NCI-H510A treated with DMSO at 0.1 percent for 48 hours (cell line): ENCODE measurements around the gene KCNQ1.

Experiments used
- DNase-seq: peaks from one replicate; lab custom pipeline; 2025; lab: John Stamatoyannopoulos, UW

Gene KCNQ1

DNA sequence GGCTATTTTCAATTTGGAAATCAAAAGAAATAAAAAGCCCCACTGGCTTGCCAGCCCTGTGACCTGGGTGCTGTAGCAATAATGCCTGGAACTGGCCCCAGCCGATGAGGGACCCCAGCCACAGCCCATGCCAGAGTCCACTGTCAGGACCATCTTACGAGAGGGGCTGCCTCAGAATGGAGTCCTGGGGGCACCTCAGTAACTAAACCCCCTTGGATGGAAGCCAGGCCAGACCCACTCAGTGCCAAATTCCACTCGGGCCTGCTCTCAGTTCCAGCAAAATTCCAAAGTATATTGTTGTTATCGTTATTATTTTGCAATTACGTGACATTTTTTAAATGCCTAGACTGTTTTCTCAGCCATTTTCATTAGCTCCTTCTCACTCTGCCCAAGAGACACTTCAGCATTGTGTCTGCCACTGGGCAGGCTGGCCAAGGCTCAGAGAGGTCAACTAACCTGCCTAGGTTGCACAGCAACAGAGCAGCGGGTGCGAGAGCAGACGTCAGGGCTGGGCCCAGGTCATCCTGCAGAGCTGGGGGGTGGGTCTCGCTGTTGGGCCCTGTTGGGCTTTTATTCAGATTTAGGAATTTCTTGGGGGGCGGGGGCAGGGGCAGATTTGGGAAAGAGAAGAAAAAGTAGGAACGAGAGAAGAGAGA is 421.2 kb downstream of the KCNQ1 start:
- no peak for DNase-seq

DNA sequence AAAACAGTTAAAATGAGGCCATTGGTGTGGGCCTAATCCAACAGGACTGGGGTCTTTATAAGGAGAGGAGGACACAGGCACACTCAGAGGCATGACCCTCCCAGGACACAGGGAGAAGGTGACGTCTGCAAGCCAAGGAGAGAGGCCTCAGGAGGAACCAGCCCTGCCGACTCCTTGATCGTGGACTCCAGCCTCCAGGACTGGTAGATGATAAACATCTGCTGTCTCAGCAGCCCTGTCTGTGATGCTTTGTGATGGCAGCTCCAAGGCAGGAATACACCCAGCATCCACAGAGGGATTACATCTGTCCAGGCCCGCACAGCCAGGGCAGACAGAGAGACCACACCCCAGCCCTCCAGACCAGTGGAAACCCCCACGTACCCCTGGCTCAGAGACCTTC is 422.3 kb downstream of the KCNQ1 start:
- DNase-seq, result no peak

DNA sequence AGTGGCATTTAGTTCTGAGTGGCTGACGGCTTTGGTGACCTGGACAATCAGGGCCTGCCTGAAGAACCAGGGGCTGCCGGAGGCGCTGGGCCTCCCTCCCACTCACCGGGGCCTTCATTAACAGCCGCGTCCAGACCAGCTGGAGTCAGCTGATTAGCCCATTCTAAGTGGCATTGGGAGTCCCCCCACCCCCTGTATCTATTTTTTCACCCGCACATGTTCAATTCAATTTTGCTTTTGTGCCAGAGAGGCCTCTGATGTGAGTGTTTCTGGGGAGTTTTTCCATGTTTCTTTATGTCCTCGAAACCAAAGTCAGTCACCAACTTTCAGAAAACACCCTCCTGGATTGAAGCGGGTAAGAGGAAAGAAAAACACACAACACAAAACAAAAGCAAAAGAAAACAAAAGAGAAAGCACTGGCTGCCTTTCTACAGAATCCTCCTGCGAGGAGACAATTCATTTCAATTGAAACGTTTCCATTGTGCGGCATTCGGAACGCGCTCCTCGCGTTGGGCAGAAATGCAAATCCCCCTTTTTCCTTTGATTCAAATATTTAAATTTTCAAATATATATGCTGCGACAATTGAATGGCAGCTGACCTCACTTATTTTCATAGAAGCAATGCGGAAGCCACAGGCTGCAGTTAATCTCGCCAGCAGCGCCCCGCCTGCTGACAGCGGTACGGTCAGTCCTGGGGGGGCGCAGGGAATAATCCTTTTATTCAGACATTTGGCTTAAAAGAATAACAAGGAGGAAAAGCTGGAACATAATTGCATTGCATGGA is 423.1 kb downstream of the KCNQ1 start:
- DNase-seq, result no peak

DNA sequence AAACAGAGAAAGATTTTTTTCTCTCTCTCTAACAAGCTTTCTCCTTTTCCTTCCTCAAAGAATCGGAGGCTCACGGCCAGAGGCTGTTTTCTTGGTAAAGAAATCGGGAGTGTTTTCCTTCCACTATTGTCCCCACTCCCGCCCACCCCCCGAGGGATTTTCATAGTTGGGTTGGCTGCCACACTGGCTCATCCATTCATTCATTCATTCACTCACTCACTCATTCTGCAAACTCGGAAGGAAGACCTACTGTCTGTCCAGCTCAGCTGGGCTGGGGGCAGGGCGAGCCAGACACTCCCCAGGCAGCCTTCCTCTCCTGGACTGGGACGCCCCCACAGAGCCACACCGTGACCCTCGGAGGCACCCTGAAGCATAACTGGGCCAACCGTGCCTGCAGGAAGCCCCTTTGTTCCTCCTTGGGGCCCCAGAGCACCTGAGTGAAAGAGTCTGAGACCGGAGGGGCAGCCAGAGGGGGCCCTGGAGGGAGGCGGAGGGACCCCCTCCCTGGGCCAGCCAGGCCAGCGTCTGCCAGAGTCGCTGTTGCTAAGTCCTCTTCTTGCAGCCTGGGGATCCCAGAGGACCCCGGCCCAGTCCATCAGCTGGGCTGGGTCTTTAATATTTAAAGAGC is 423.8 kb downstream of the KCNQ1 start:
- no peak for DNase-seq

DNA sequence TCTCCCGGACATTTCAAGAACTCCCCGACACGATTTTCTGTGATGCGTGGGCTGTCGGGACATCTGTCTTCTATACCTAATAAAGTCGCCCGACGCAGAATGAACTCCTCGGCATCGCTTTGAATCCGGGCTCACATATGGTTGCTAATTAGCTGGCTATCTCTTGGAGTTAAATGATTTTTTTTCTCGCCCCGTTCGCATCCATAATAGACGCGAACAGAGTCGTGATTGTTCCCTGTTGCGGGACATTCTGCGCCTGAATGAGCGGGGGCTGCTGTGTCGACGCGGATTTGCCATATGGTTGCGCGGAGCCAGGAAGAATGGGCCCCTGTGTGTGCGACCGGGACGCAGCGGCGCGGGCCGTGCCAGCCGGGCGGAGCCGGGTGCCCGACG is 424.3 kb downstream of the KCNQ1 start:
- no peak for DNase-seq

DNA sequence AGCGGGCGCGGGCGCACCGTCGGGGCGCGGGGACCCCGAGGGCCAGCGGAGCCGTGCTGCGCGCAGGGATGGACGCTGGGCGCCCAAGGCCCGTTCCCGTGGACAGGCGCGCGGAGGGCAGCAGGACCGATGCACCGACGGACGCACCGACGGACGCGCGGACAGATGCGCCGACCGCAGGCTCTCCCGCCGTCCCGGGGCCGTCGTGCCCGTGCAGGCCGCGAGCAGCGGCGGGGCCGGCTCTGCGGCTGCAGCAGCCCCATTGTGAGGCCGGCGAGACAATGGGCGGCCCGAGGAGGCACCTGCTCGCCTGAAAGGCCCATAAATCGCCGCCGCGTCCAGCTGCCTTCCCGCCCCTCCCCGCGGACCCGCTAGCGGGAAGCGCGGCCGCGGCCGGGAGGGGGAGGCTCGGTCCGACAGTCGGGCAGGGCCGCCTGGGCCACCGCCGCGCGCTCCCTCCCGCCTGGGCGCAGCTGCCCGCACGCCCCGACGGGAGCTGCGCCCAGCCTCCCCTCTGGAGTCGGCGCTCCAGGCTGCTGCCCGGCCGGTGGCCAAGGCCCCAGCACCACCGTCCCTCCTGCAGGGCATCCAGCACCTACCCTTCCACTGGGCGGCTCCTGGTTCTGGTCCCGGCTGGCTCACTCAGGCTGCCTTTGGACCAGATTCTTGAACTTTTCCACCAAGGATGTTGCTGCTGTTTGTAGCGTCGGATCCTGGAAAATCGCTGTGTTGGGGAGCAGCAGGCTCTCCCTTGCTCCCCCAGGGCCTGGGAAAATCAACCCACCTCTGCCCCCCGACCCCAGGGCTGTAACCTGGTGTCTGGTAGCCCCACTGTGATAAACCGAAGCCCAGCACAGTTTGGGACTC is 425.0 kb downstream of the KCNQ1 start:
- DNase-seq, result no peak

DNA sequence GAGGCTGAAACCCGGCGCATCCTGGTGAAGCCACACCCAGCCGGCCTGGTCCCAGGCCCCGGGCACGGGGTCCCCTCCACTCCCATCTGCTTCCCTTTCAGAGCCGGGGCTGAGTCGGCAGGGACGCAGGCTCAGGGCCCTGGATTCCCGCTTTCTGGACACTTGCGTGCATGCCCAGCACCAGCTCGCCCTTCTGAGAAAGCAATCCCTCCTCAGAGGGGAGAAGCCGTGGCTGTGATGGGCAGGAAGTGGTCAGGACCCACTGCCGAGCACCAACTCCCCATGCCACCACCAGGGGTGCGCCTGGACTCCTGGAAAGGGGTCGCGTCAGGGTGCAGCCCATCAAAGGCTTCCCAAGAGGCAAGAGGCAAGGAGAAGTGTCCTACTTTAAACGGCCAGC is 425.7 kb downstream of the KCNQ1 start:
- no peak for DNase-seq

DNA sequence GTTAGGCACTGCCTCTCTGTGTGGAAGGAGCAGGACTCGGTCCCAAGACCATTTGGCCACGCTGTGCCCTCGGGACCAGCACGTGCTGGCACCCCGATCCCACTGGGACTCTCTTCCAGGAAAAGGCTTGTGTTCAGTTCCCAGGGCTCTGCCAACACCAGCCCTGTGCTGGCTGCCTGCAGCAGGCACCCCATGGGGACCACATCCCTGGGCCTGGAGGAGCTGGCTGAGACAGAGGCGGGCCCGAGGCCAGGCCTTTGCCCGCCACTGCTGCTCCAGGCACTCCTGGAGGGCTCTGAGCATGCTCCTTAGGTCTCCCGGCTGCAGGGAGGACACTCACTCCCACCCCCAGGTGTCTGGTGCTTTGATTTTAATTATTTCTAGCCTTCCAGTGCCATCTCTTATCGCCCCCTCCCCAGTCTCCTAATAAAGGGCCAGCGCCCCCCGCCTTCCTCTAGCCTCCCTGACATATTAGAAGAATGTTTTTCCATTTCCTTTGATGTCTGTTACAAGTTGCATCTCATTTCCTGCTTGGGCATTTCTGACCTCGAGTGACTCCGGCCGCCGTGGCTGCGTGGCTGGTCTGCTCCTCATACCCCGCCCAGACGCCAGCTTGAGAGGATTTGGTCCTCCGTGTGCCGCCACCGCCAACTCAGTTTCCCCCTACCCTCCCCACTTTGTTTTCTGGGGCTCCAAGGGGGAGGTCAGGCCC is 426.3 kb downstream of the KCNQ1 start:
- no peak for DNase-seq

DNA sequence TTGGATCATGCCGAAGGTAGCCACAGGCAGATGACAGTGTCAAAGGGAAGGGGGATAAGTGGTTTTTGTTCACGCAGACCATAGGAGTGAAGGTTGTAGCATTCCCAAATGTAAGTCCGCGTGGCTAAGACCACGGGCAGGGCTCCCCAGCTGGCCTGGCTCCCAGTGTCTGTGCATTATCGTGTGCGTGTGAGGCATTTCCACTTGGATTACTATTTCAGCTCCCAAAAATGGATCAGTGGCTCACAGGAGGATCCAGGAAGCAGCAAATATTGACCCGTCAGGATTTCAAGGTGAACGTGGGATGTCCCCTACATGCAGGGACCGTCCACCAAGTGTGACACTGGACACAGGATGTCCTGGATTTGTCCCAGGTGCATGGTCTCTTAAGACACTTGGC is 430.2 kb downstream of the KCNQ1 start:
- no peak for DNase-seq

DNA sequence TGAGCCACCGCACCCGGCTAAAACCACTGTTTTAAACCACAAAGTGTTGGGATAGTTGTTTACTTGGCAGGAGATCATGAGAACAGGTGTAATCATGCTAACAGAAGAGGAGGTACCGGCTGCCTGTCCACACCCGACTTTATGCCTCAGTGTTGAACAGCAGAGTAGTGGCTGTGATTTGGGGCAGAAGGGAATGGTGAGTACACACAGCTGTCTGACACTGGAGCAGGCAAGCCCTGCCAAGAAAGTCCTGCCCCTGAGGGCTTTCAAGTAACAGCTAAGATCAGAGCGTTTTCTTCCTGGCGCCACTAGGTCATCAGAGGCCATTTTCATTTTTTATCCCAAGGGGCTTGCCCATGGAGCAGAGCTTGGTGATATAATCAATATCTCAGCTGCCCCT is 432.7 kb downstream of the KCNQ1 start:
- DNase-seq, result no peak

DNA sequence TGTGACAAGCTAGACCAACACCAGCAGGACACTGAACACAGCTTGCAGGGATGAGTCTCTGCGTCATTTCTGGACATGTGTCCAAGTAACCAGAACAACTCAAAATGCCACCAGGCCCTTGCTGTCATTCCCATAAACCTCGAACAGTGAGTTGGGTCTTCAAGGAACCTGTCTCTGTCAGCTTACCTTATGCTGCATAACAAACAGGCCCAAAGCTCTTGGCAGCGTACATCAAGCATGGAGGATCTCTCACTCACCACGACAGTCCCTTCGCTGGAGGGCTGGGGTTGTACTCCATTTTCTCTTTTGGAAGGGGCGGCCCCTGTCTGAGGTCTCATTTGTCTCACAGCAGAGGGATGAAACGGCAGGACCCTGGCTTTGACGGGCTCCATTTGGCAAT is 434.0 kb downstream of the KCNQ1 start:
- no peak for DNase-seq

DNA sequence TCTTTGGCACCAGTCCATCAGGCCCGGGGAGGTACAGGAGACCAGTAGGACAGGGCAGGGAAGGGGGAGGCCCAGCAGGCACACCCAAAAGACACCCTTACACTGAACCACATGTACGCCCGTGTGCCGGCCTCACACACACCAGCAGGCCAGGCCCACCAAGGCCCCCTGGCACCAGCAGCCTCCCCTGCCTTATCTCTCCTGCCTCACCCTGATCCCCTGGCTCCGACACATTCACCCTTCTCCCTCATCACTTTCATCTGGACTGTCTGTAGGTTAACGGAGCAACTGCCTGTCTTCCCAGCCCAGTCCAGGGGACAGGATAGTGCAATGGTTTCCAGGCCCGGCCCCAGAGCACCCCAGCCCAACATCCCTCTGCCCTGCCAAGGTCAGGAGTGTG is 435.8 kb downstream of the KCNQ1 start:
- no peak for DNase-seq

DNA sequence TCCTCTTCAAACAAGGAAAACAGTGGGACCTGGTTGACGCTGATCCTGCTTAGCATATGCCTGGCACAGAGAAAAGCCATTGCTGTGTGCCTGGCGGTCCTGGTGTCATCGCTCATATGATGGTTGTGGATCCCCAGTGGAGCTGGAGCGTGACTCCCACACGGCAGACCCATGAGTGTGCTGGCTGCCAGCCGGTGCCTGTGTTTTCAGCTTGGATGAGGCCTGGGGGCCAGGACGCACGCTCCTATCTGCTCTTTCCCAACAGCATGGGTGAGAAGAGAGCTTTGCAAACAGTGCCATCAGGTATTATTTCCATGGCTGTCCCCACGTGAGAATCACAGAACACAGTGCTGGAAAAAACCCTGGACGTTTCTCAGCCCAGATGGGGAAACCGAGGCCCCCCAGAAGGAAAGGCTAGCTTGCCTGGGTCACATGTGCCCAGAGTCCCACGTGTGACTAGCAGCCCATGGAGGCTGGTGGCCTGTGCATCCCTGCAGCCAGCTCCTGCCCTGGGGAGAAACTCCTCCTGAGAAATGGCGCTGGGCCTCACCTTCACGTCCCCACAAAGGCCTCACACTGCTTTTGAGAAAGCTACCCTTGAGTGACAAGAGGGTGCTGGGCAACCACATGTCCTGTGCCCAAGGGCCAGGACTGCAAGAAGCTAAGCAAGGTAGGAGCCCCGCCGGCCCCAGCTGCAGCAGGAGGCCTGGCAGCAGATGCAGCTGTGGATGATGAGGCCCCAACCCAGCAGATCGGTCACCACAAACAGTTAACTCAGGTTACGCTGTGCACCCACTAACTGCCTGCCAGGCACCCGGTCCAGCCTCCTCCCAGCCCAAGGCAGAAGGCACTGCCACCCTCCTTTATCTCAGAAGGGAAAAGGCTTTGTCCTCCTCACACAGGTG is 436.5 kb downstream of the KCNQ1 start:
- no peak for DNase-seq

DNA sequence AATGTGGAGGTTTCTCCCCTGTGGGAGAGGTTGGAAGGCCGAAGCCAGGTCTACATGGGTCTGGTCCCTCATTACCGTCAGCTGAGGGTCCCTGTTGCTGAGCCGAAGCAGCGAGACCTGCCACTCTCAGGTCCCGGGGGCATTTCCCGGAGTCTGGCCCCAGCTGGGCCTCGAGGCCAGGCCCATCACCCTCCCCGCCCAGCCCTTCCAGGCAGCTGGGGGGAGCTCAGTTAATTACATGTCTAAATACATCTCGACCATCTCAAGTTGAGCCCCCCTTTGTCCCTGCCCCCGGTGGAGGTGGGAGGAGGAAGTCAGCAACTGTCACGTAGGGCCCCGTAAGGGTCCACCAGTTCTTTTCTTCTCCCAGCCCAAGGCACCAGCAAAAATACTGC is 437.2 kb downstream of the KCNQ1 start:
- no peak for DNase-seq

DNA sequence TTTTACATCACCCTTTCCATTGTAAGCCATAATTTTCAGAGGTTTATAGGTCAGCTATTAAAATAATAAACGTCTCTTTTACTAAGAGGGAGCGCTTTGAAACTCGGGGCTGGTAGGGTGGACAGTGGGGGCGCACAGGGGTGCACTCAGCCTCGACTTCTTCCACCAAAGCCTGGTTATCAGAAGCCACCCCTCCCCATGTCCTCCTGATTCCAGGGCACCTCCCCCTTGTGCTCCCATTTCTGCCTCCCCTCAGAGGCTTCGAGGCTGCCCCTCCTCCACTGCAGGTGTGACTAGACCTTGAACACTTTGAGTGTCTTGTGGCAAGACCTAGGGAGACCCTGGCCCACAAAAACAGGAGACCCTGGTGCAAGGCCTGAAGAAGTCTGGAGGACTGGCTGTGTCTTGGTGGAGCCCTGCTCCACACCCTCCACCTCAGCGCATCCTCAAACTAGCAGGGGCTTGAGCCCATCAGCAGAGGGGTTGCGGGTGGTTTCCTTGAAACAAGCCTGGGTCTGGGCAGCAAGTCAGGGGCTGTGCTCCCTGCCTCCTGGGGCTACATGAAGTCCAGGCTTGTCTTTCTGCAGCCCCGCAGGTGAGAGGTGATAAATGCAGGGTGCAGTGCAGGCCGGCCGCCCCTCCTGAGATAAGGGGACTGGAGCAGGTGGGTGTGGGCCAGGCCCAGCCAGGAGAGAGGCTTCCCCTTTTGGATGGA is 437.7 kb downstream of the KCNQ1 start:
- no peak for DNase-seq

DNA sequence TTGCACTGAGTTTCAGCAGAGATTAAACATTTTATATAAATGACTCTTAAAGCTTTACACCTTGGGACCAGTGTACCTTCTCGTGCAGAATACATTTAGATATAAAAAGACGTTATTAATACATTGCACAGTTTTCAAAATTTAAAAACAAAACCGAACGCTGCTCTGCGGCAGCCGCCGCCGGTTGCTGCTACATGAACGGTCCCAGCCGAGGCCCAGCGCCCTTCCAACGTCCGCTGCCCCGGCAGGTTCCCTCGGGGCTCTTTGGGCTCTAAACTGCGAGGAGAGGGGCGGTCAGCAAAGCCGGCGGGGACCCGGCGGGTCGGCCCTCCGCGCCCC is 438.8 kb downstream of the KCNQ1 start:
- DNase-seq, result no peak

DNA sequence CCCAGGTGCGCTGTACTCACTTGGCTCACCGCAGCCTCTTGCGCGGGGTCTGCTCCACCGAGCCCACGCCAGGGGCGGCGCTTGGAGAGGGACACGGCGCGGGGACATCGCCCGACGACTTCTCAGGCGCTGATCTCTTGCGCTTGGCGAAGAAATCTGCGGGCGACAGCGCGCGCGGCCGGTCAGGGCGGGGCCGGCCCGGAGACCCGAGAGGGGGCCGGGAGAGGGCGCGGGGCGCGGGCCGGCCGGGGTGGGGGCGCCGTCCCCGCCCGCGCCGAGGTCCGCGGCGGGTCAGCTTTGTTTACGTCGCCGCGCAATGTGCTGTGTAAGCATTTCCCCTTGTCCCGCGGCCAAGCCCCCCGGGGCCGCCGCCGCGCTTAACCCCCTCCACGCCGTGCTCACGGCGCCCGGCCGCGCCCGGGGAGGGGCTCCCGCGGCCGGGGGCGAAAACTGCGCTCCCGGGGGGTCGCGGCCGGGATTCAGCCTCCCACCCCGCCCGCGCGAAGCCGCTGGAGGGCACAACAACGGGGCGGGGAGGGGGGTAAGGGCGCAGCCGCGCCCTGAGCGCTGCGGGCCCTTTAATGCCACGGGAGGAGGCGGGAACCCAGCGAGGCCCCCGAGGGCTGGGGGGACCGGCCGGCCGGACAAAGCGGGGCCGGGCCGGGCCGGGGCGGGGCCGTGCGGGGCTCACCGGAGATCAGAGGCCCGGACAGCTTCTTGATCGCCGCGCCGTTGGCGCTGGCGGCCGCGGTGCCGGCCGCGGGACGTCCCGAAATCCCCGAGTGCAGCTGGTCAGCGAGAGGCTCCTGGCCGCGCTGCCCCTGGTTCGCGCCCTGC is 439.4 kb downstream of the KCNQ1 start:
- no peak for DNase-seq

DNA sequence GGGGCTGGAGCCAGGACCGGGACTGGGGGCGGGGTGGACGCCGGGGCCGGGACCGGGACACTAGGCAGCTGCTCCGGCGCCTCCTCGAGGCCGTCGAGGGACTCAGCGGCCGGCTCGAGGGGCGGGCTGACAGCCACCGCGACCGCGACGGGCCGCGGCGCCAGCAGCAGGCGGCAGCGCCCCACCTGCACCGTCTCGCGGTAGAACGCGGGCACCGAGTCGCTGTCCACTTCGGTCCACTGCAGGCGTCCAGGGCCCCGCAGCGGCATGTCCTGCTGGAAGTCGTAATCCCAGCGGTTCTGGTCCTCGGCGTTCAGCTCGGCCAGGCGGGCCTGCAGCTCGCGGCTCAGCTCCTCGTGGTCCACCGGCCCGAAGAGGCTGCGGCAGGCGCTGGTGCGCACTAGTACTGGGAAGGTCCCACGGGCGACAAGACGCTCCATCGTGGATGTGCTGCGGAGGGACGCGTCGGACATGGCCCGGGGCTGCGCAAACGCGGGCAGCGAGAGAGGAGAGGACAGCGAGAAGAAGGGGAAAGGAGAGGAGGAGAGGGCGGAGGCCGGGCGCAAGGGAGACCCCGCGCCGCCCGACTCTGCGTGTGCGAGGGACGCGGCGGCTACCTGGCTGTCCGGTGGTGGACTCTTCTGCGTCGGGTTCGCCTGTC is 440.3 kb downstream of the KCNQ1 start:
- no peak for DNase-seq

DNA sequence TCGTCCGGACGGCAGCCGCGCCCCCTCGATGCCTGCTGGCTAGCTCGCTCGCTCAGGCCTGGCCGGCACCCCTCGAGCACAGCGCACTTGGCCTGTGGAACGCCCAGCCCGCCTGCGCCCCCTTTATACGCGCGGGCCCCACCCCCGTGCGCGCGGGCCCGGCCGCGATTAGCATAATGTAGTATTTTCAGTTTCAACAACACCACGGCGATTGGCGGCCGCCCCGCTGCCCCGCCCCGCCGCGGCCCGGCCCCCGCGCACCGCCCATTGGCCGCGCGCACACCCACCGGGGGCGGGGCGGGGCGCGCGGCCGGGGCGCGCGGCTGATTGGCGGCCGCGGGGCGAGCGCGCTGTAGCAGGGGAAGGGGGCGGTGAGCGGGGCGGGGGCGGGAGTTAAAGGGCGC is 440.9 kb downstream of the KCNQ1 start, which contains the start of gene CDKN1C:
Gene CDKN1C (minus strand): TSS at position 98 of the 404 bp plus-strand sequence. CDS start 319 bp downstream, outside the sequence.
- peak; percentile 11 for DNase-seq
